IMR-90 (cell line): Measurements from ENCODE around the gene SLC12A6. TPM values are rescaled to one million over a fixed set of nuclear protein-coding genes. Genes with fewer than 3 reads are reported as not detected.

Source experiments
- ATAC-seq: fragments of 200-7000 bp; cut with Tn5 transposase; 2 replicates; pipeline ENCODE4 v1.9.1; 2020; ENCODE audit warnings: low read depth, mild to moderate bottlenecking, moderate library complexity
- BruUV-seq: library from RNA; stranded (reverse); fragments of 400-500 nt; replicated peaks from 2 replicates; lab custom pipeline; 2021; lab: Mats Ljungman, UMichigan
- CTCF ChIA-PET: fragments of 300-600 bp; formaldehyde crosslinking; extraction: SDS; loops from one replicate; lab custom pipeline; 2021; ENCODE audit warnings: antibody characterized with exemption; lab: Yijun Ruan, JAX
- POLR2A ChIA-PET: fragments of 300-600 bp; sonication (Branson Sonifier 250); formaldehyde crosslinking; loops from one replicate; lab custom pipeline; 2022; ENCODE audit warnings: antibody characterized with exemption; ENCODE audit not compliant: unreplicated experiment; lab: Charles Lee
- DNase-seq: peaks from one replicate; pipeline ENCODE4 v3.0.0; 2013
- H2AFZ ChIP-seq: replicated peaks from 2 replicates; pipeline ENCODE3; 2013; ENCODE audit warnings: low read length, mild to moderate bottlenecking; ENCODE audit not compliant: poor library complexity
- H2AK5ac ChIP-seq: 2 replicates; pipeline ENCODE4 v1.6.1; 2013; ENCODE audit warnings: low read depth, low read length, inconsistent platforms
- H2AK9ac ChIP-seq: replicated peaks from 2 replicates; pipeline ENCODE3; 2013; ENCODE audit warnings: mild to moderate bottlenecking, low read depth, low read length, moderate library complexity; ENCODE audit not compliant: poor library complexity
- H2BK120ac ChIP-seq: 2 replicates; pipeline ENCODE4 v1.6.1; 2013; ENCODE audit warnings: low read depth, low read length, inconsistent platforms
- H2BK15ac ChIP-seq: 3 replicates; pipeline ENCODE4 v1.6.1; 2013; ENCODE audit warnings: low read depth, low read length, inconsistent platforms
- H2BK20ac ChIP-seq: 2 replicates; pipeline ENCODE4 v1.6.1; 2013; ENCODE audit warnings: low read depth, mild to moderate bottlenecking, inconsistent platforms, low read length, moderate library complexity
- H2BK5ac ChIP-seq: 2 replicates; pipeline ENCODE4 v1.6.1; 2013; ENCODE audit warnings: mild to moderate bottlenecking, low read depth, low read length, inconsistent platforms; ENCODE audit not compliant: poor library complexity, severe bottlenecking
- H3K14ac ChIP-seq: replicated peaks from 2 replicates; pipeline ENCODE4 v1.6.1; 2013; ENCODE audit warnings: low read depth, low read length, inconsistent platforms
- H3K18ac ChIP-seq: 2 replicates; pipeline ENCODE4 v1.6.1; 2013; ENCODE audit warnings: low read depth, low read length, control low read depth
- H3K23ac ChIP-seq: 2 replicates; pipeline ENCODE4 v1.6.1; 2013; ENCODE audit warnings: low read depth, low read length, inconsistent platforms
- H3K27ac ChIP-seq: 2 replicates; pipeline ENCODE4 v1.5.1; 2013; ENCODE audit warnings: mild to moderate bottlenecking, control low read depth, low read length; ENCODE audit not compliant: insufficient read depth
- H3K27me3 ChIP-seq: 2 replicates; pipeline ENCODE4 v1.6.1; 2013; ENCODE audit warnings: low read length; ENCODE audit not compliant: control insufficient read depth, insufficient read depth
- H3K36me3 ChIP-seq: 2 replicates; pipeline ENCODE4 v1.6.1; 2013; ENCODE audit warnings: low read length, mixed read lengths; ENCODE audit not compliant: control insufficient read depth, insufficient read depth
- H3K4ac ChIP-seq: 2 replicates; pipeline ENCODE4 v1.6.1; 2013; ENCODE audit warnings: low read depth, low read length, inconsistent platforms
- H3K4me1 ChIP-seq: 2 replicates; pipeline ENCODE4 v1.6.1; 2013; ENCODE audit warnings: low read length, mixed read lengths; ENCODE audit not compliant: control insufficient read depth, insufficient read depth
- H3K4me2 ChIP-seq: 2 replicates; pipeline ENCODE4 v1.6.1; 2013; ENCODE audit warnings: low read depth, mild to moderate bottlenecking, control low read depth, low read length, moderate library complexity
- H3K4me3 ChIP-seq: 2 replicates; pipeline ENCODE4 v1.5.1; 2013; ENCODE audit warnings: low read depth, mild to moderate bottlenecking, control low read depth, low read length, moderate library complexity; ENCODE audit not compliant: insufficient read depth
- H3K56ac ChIP-seq: 2 replicates; pipeline ENCODE4 v1.6.1; 2013; ENCODE audit warnings: low read length, inconsistent platforms; ENCODE audit not compliant: insufficient read depth; ENCODE audit errors: extremely low read depth
- H3K79me1 ChIP-seq, 2 experiments: 2 replicates each; pipeline ENCODE4 v1.6.1; 2013; ENCODE audit warnings: low read length in 2 of 2, inconsistent platforms in 1 of 2, low read depth in 1 of 2
- H3K9ac ChIP-seq: 2 replicates; pipeline ENCODE4 v1.6.1; 2013; ENCODE audit warnings: low read depth, low read length, control low read depth
- H3K9me1 ChIP-seq: 2 replicates; pipeline ENCODE4 v1.6.1; 2013; ENCODE audit warnings: low read length, inconsistent platforms; ENCODE audit not compliant: insufficient read depth
- H3K9me3 ChIP-seq: 2 replicates; pipeline ENCODE4 v1.6.1; 2013; ENCODE audit warnings: low read length; ENCODE audit not compliant: control insufficient read depth, insufficient read depth
- H4K20me1 ChIP-seq: 2 replicates; pipeline ENCODE4 v1.6.1; 2013; ENCODE audit warnings: low read length, inconsistent platforms; ENCODE audit not compliant: insufficient read depth
- H4K5ac ChIP-seq: 2 replicates; pipeline ENCODE4 v1.6.1; 2013; ENCODE audit warnings: mild to moderate bottlenecking, low read depth, low read length, control low read depth
- H4K8ac ChIP-seq, 2 experiments: 2 replicates each; pipeline ENCODE4 v1.6.1; 2013; ENCODE audit warnings: low read depth in 2 of 2, low read length in 2 of 2, control low read depth in 1 of 2, inconsistent platforms in 1 of 2
- H4K91ac ChIP-seq: 2 replicates; pipeline ENCODE4 v1.6.1; 2013; ENCODE audit warnings: low read depth, low read length, inconsistent platforms; ENCODE audit not compliant: insufficient read depth
- CEBPB ChIP-seq: IDR thresholded peaks from 2 replicates; pipeline ENCODE4 v1.6.1; 2012; ENCODE audit warnings: low read depth, low read length, improper control_type of control experiment
- CHD1 ChIP-seq: IDR thresholded peaks from 2 replicates; pipeline ENCODE4 v1.6.1; 2012; ENCODE audit warnings: low read depth, low read length, improper control_type of control experiment
- FOS ChIP-seq: fragments of 150-350 bp; IDR thresholded peaks from 2 replicates; pipeline ENCODE4 v1.6.1; 2016; ENCODE audit warnings: low read depth, low read length
- MAZ ChIP-seq: IDR thresholded peaks from 2 replicates; pipeline ENCODE4 v1.6.1; 2012; ENCODE audit warnings: low read depth, mild to moderate bottlenecking, low read length, improper control_type of control experiment, moderate library complexity, borderline replicate concordance
- MXI1 ChIP-seq: IDR thresholded peaks from 2 replicates; pipeline ENCODE4 v1.6.1; 2012; ENCODE audit warnings: low read depth, mild to moderate bottlenecking, low read length, moderate library complexity, borderline replicate concordance
- POLR2A ChIP-seq: IDR thresholded peaks from 2 replicates; pipeline ENCODE4 v1.6.1; 2012; ENCODE audit warnings: mild to moderate bottlenecking, low read depth, low read length
- RAD21 ChIP-seq: IDR thresholded peaks from 2 replicates; pipeline ENCODE4 v1.6.1; 2012; ENCODE audit warnings: low read length, improper control_type of control experiment
- SMC3 ChIP-seq: fragments of 150-350 bp; IDR thresholded peaks from 2 replicates; pipeline ENCODE4 v1.6.1; 2016; ENCODE audit warnings: low read depth, mild to moderate bottlenecking, antibody characterized with exemption, low read length, moderate library complexity
- WGBS, 2 experiments: methylation state at CpG; one replicate each; pipeline versions ENCODE4 v1.1.5 to v1.1.7; 2013; ENCODE audit warnings: missing lambda C conversion rate in 2 of 2; ENCODE audit not compliant: insufficient read length in 1 of 2; ENCODE audit errors: extremely low coverage in 2 of 2; 5-methylcytosine and 5-hydroxymethylcytosine counted together
- dilution Hi-C: fragments of 300-500 bp; cut with HindIII; formaldehyde crosslinking; loops from one replicate; pipeline ENCODE4 v1.14.3; 2018; ENCODE audit warnings: low sequenced_read_pairs; ENCODE audit not compliant: unreplicated experiment
- in situ Hi-C: fragments of 300-500 bp; cut with MboI; formaldehyde crosslinking; loops from 3 replicates; pipeline ENCODE4 v1.14.3; 2019; ENCODE audit warnings: low sequenced_read_pairs, inconsistent platforms, mixed read lengths
- intact Hi-C: fragments of 100-400 bp; cut with micrococcal nuclease; formaldehyde crosslinking; loops from 2 replicates; pipeline ENCODE4 v1.10.0; 2022
- polyA plus RNA-seq, 3 experiments: library from polyadenylated mRNA; depleted of rRNA; stranded (reverse); fragments of >200 nt; gene quantifications; 2 replicates each; pipeline ENCODE4 v1.2.3, GENCODE V29; 2012; ENCODE audit warnings: low replicate concordance in 1 of 3
- total RNA-seq: library from RNA; depleted of rRNA; stranded (reverse); fragments of >200 nt; gene quantifications from 2 replicates; pipeline ENCODE4 v1.2.3, GENCODE V29; 2012
- TF ChIP-seq, protein P1 (sequence below): fragments of 150-350 bp; IDR thresholded peaks from 2 replicates; pipeline ENCODE4 v1.6.1; 2017; ENCODE audit warnings: mild to moderate bottlenecking, antibody characterized with exemption, low read length, low read depth
- TF ChIP-seq, protein P2 (sequence below): conservative IDR thresholded peaks from 2 replicates; pipeline ENCODE4 v1.5.1; 2012; ENCODE audit warnings: mild to moderate bottlenecking, low read depth, low read length, improper control_type of control experiment

The SLC12A6 gene
- total and polyA plus RNA-seq, 2 of the 4 experiments (the other 2 are of a cell fraction) = 7.7 to 10.2 TPM

DNA sequence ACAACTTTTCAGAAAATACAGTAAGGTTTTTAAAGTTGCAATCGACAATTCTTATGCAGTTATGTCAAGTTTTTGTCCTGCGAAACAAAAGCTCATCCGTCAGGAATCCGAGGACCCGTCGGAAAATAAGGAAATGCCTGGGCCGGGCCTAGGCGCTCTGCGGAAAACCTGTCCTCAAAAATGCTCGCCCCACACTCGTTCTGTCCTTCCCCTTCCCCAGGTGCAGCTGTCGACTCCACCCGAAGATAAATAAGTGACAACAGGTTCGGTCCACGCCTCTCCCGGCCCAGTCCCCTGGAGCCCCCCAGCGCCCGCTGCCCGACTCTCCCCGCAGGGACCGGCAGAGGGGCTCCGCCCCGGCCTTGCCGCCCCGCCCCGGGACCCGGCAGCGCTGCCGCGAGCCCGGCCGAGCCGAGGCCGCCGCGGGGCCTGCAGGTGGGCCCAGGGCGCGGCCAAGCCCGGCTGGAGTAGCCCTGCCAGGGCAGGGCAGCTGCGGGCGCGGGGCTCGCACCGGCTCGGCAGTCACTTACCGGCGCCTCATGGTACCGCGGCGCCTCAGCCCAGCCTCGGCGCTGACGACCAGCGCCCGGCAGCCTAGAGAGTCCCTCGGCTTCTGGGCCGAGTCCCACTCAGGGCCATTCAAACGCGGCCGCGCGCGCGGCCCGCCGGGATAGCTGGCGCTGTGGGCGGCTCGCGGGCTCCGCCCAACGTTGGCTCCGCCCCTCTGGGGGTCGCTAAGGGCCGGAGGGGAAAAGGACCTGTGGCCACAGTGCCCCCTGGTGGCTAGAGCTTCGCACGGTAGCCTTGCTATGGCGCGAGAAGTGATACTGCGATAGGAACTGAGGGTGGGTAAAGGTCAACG lies 127.9 kb downstream of the SLC12A6 start, which contains the start of gene KATNBL1:
Gene KATNBL1 (minus strand): TSS at position 676 of the 862 bp plus-strand sequence. CDS start 46,420 bp downstream, outside the sequence.
- Histone ChIP-seq H3K4me3 (peak within 1 kb of the TSS; percentile 73), H4K91ac (peak within 1 kb of the TSS; percentile 58), H3K23ac (peak within 1 kb of the TSS; percentile 82; the same call in 1 of the 2 replicates), H2AK9ac (peak within 1 kb of the TSS; percentile 88), H2AK5ac (no peak within 1 kb of the TSS), H2BK5ac (peak within 1 kb of the TSS; percentile 83), H2BK20ac (no peak within 1 kb of the TSS), H3K36me3 (no peaks in the 10 kb centered on the region), H3K9me1 (peaks cover 9% of the 10 kb centered on the region), H2AFZ (peak within 1 kb of the TSS; percentile 91), H3K27ac (peak within 1 kb of the TSS; percentile 80), H3K14ac (peak within 1 kb of the TSS; percentile 79), H3K56ac (peak within 1 kb of the TSS; percentile 78), H3K18ac (peak within 1 kb of the TSS; percentile 11; the same call in 1 of the 2 replicates), H3K9ac (peak within 1 kb of the TSS; percentile 89), H2BK120ac (0 out of 2 replicates have a peak within 1 kb of the TSS, but pooled peaks have one; percentile 20), H3K79me1 (peaks cover 2 to 26% of the 10 kb centered on the region in 2 experiments; a peak in 2 of 4 replicates), H2BK15ac (no peak within 1 kb of the TSS; the same call in 2 of the 3 replicates), H4K5ac (peak within 1 kb of the TSS; percentile 25), H3K27me3 (no peaks in the 10 kb centered on the region), H3K4me1 (peaks cover 2% of the 10 kb centered on the region), H4K8ac (peak within 1 kb of the TSS; percentile 62 to 68; a peak in 2 of 4 replicates), H3K4me2 (peak within 1 kb of the TSS; percentile 80), H4K20me1 (peaks cover 14% of the 10 kb centered on the region; the same call in 1 of the 2 replicates), H3K9me3 (no peaks in the 10 kb centered on the region), H3K4ac (peak within 1 kb of the TSS; percentile 66)
- 0% methylated on average over 34 of the region's 81 CpGs; no CpG with 5 or more reads in 1 of the 2 experiments for WGBS, 2 experiments
- dilution Hi-C loops (no loop called here), intact Hi-C loops (loop anchor here (1.0 kb wide), 2 partner anchors 99 to 145 kb away; no protein-coding TSS in a partner anchor), in situ Hi-C loops (loop anchor here (5.0 to 10.0 kb wide), 2 partner anchors 107 to 145 kb away; partner anchors contain the start of genes EMC7 and PGBD4)
- BruUV-seq = no TSS peak
- TF ChIP-seq RAD21 = peak; percentile 81
- TF ChIP-seq, protein P1, sequence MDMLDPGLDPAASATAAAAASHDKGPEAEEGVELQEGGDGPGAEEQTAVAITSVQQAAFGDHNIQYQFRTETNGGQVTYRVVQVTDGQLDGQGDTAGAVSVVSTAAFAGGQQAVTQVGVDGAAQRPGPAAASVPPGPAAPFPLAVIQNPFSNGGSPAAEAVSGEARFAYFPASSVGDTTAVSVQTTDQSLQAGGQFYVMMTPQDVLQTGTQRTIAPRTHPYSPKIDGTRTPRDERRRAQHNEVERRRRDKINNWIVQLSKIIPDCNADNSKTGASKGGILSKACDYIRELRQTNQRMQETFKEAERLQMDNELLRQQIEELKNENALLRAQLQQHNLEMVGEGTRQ = no peak
- no peak for TF ChIP-seq FOS
- no peak for TF ChIP-seq CEBPB
- TF ChIP-seq POLR2A = peak; percentile 96
- peak; percentile 90 for TF ChIP-seq SMC3
- TF ChIP-seq CHD1 = no peak
- peak; percentile 62; the same call in 1 of the 2 replicates for TF ChIP-seq MAZ
- TF ChIP-seq MXI1 = peak; percentile 61; the same call in 1 of the 2 replicates
- TF ChIP-seq, protein P2, sequence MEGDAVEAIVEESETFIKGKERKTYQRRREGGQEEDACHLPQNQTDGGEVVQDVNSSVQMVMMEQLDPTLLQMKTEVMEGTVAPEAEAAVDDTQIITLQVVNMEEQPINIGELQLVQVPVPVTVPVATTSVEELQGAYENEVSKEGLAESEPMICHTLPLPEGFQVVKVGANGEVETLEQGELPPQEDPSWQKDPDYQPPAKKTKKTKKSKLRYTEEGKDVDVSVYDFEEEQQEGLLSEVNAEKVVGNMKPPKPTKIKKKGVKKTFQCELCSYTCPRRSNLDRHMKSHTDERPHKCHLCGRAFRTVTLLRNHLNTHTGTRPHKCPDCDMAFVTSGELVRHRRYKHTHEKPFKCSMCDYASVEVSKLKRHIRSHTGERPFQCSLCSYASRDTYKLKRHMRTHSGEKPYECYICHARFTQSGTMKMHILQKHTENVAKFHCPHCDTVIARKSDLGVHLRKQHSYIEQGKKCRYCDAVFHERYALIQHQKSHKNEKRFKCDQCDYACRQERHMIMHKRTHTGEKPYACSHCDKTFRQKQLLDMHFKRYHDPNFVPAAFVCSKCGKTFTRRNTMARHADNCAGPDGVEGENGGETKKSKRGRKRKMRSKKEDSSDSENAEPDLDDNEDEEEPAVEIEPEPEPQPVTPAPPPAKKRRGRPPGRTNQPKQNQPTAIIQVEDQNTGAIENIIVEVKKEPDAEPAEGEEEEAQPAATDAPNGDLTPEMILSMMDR = peak; percentile 95
- DNase-seq (peak; percentile 90), ATAC-seq (peak; percentile 98)
- ChIA-PET POLR2A (interaction anchor here (0.5 to 0.7 kb wide), 3 partner anchors 25 to 159 kb away, joined by 3 to 4 read pairs (median 4); partner anchors contain the start of gene LPCAT4), CTCF (interaction anchor here (0.5 to 3.6 kb wide), 11 partner anchors 32 to 917 kb away, joined by 3 to 32 read pairs (median 3); partner anchors contain the start of genes NOP10 and NUTM1)
